HG03280 (cell line): ENCODE data around the gene DPM2.

Experiments
- ATAC-seq: cut with Tn5 transposase; IDR thresholded peaks from one replicate; pipeline ENCODE4 v1.9.1; 2021; ENCODE audit warnings: mild to moderate bottlenecking, moderate library complexity; ENCODE audit not compliant: unreplicated experiment

The DPM2 gene

GRCh38 chr9:127920794-127921193, 16.9 kb downstream of the DPM2 start:
- no peak for ATAC-seq

DNA sequence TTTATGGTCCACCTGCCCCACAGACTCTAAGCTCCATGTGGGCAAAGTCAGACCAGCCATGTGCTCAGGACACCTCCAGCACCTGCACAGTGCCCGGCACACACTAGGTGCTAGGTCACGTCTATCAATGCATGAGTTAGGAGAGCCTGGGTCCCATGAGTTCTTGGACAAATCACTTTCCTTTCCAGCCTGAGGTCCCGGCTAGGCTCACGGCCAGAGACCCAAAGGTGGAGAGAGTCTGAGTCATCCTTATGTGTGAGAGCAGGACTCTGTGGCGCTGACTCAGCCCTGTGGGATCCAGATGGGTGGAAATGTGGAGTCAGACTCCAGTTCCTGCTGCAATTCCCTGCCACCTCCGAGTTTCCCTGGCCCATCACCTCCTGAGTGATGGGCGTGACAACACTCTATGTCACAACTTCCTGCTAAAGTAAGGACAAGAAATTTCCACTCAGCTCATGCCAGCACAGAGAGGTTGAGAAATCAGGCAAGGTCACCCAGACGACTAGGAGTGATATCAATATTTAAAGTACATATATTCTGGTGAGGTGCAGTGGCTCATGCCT, 18.3 kb downstream of the DPM2 start:
- no peak for ATAC-seq

DNA sequence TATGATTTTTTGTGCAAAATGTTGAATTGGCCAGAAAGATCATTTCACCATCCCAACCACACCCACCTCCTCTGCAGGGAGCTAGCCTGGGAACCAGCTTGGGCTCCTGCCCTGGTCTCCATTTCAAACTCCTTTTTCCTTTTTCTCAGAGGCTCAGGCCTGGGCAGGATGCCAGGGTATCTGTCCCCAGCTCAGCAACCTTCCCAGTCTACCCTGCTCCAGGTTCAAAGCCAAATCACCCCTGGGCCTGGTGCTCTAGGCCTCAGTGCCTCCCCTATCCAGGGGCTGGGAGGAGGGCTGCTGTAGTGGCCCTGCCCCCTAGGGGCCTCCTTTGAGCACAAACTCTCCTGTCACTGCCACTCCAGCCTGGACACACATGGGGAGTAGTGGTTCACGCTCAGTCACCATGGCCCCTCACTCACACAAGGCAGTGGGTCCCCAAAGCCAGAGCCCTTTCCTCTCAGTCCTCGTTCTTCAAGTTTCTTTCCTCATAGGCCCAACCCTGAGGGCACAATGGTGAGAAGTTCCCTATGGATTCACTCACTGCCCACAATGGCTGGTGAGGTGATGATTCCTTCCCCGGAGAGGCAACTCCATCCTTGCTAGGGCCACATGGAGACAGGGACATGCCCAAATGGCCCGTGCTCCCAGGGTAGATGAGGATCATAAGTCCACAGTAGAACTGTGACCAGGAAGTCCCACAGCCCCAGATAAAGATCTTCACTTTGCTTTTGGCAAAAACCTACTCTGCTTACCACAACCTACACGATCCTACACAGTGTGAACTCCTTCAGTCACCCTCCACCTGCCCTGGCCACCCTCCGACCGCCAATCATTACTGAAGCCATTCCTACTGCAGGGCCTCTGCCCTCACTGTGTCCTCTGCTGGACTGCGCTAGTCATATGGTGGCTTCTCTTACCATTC, 19.2 kb downstream of the DPM2 start:
- ATAC-seq = no peak

GRCh38 chr9:127917603-127918002, 20.1 kb downstream of the DPM2 start:
- no peak for ATAC-seq

DNA sequence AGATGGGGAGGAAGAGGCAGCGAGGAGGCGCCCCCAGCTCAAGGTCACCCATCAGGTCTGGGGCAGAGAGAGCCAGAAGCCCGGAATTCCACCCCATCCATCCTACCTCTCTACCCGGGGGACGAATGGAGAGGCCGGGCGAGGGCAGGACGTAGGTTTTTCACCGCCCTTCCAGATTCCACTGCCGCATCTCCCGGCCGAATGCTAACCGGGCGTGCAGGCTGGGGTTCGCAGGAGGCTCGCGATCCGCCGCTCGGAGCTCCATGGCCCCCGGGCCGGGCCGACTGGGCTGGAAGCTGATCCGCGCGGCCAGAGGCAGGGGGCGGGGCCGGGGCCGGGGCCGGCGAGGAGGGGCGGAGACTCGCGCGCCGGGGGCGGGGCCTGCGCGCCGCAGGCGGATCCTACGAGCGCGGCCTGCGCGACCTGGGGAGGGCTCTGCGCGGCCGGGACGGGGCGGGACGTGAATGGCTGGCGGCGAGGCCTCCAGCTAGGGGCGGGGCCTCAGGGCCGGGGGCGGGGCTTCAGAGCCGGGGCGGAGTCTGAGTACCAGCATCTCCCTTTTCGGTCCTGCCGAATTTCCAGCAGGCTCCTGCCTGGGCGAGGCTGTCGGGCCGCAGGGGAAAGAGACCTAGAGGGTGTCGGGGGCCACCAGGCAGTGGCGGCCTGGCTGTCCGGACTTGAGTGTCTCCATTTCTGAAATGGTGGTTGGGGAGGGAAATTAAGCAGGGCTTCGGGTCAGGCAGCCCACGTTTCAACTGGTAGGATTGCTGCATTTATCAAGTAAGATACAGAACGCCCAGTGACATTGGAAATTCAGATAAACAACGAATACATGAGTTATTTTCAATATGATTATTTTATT, 20.7 kb downstream of the DPM2 start, which contains the start of gene ST6GALNAC4:
TSS of gene ST6GALNAC4 (minus strand) at position 322 of the 862 bp plus-strand sequence. CDS start 622 bp downstream, outside the sequence.
- ATAC-seq = peak; percentile 88

- ATAC-seq = no peak
Measured at GRCh38 chr9:127915801-127916719, 21.6 kb downstream of the DPM2 start.

GRCh38 chr9:127915325-127915752, 22.3 kb downstream of the DPM2 start:
- ATAC-seq = no peak

GRCh38 chr9:127913682-127914081, 24.0 kb downstream of the DPM2 start:
- no peak for ATAC-seq

DNA sequence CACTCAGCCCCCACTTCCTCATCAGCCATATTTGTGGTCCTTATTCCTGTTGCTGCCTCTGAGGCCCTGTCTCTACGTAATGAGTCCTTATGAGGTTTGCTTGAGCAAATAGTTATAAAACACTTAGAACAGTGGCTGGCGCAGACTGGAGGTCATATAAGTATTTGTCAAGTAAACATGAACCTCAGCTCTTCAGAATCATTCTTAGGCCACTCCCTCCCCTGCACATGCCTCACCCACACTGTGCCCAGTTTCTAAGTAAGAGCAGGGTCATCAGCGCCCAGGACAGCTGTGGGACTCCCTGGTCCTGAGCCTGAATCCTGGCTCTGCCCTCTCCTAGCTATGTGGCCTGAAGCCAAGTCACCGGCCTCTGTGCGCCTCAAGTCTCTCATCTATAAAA, 24.8 kb downstream of the DPM2 start:
- ATAC-seq = no peak

DNA sequence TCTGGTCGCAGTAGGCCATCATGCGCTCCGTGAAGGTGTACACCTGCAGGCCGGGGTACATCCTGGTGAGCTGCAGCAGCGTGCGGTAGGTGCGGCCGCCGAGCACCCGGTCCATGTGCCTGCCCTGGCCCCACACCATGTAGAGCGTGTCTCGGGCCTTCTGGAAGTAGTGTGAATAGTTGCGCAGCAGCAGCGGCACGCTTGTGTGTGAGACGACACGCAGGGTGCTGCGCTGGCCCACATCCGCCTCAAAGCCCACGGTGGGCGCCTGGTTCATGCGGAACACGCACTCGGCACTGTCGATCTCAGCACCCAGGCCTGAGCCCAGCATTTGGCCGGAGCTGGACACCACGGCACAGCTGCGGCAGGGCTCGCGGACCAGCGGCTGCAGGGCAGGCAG, 25.4 kb downstream of the DPM2 start:
- ATAC-seq = no peak

DNA sequence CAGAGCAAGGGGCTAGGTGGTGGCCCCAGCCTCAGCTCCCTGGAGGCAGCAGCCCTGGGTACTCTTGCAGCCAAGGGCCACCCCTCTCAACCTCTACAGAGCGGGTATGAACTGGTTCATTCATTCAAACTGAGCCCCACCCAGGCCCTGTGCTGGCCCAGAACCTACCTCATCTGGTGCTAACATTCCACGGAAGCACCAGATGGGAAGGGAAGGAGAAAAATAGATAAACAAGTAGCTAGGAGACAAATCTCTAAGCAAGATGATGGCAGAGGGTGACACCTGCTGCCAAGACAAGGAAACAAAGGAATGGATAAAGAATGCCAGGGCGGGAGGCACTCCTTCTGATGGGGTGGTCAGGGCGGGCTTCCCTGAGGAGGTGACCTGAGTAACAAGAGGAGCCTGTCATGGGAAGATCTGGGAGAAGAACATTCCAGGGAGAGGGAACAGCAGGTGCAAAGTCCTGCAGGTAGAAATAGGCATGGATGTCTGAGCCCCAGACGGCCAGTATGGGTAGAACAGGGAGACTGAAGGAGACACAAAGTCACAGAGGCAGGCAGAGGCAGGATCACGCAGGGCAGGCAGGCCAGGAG, 26.9 kb downstream of the DPM2 start:
- no peak for ATAC-seq

GRCh38 chr9:127909839-127910273, 27.8 kb downstream of the DPM2 start:
- ATAC-seq = no peak

DNA sequence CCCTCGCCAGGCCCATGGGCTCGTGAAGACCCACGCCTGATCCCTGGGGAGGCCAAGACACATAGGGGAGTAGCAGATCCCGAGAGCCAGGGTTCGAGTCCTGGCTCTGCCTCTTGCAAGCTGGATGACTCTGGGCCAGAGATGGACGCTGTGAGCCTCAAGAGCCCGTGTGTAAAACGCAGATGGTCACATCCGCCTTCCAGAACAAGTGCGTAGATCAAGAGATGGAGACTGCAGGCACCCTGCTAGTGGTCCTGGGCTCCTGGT, 29.1 kb downstream of the DPM2 start:
- no peak for ATAC-seq

GRCh38 chr9:127907867-127908659, 29.6 kb downstream of the DPM2 start:
- ATAC-seq = no peak

DNA sequence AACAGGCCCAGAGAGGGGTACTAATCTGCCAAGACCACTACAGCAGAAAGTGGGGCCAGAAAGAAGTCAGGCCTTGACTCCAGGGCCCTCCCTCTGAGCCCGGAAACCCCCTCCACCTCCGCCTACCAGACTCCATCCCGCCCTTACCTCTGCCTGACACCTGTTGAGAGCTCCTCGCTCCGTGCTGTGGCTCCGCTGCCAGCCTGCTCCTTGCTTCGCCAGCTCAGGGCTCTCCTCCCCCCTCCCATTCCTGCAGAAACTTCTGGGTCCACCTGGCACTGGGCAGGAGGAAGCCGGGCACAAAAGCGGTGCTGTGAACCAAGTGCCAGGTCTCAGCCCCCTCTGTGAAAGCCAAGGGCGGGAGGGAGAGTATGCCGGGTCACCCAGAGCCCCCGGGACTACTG, 31.9 kb downstream of the DPM2 start:
- no peak for ATAC-seq

- no peak for ATAC-seq
Measured at GRCh38 chr9:127905004-127905728, 32.5 kb downstream of the DPM2 start.

DNA sequence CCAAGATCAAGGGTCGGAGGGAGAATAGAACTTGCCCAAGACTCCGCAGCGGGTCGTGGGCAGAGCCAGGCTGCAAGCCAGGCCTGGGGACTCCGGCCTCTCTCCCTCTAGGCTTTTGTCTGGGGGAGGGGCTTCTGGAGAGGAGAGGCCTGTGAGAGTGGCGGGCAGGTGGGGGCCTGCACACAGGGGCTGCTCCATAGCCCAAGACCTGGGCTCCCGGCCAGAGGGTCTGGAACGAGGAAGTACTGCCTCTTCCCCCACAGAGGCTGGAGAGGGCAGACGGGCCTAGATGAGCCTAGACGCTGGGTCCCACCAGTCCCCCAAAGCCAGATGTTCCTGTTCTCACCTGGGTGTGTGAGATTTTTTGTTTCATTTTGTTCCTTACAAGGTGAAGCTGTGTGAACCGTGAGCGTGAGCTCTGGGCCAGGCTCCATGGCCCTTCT, 33.1 kb downstream of the DPM2 start:
- ATAC-seq = no peak
